HepG2 (cell line): ENCODE measurements around the gene CD207. TPM values are rescaled to one million over a fixed set of nuclear protein-coding genes. Genes with fewer than 3 reads are reported as not detected.

Source experiments
- HNRNPH1 ChIP-seq: fragments of 200-400 bp; formaldehyde crosslinking; optimal IDR thresholded peaks from 2 replicates; pipeline ENCODE3; 2017; ENCODE audit warnings: mild to moderate bottlenecking, low read depth, low read length
- JUND ChIP-seq: sonication (generic); formaldehyde crosslinking; IDR thresholded peaks from 2 replicates; pipeline ENCODE4 v1.8.0; 2022; ENCODE audit warnings: mild to moderate bottlenecking, missing genetic modification reagents
- NR1H2 ChIP-seq: sonication (generic); formaldehyde crosslinking; IDR thresholded peaks from 2 replicates; pipeline ENCODE4 v1.8.1; 2022; ENCODE audit warnings: low read depth, missing genetic modification reagents, borderline replicate concordance
- POLR2A ChIP-seq, 2 experiments: IDR thresholded peaks; 2 replicates each; pipeline ENCODE4 v1.6.1; 2011; ENCODE audit warnings: low read depth in 2 of 2, low read length in 2 of 2, mild to moderate bottlenecking in 1 of 2, moderate library complexity in 1 of 2; ENCODE audit not compliant: insufficient read depth in 1 of 2
- POLR2AphosphoS5 ChIP-seq: IDR thresholded peaks from 2 replicates; pipeline ENCODE4 v1.6.1; 2012; ENCODE audit warnings: low read depth, low read length
- RNF2 ChIP-seq: fragments of 450-650 bp; conservative IDR thresholded peaks from 2 replicates; pipeline ENCODE4 v1.6.1; 2016; ENCODE audit warnings: low read depth
- SMAD1 ChIP-seq: sonication (generic); formaldehyde crosslinking; IDR thresholded peaks from 2 replicates; pipeline ENCODE4 v1.4.0; 2020; ENCODE audit warnings: missing genetic modification reagents, low read depth, mild to moderate bottlenecking, borderline replicate concordance
- ZMYM3 ChIP-seq: sonication (generic); formaldehyde crosslinking; IDR thresholded peaks from 2 replicates; pipeline ENCODE4 v1.5.1; 2020; ENCODE audit warnings: mild to moderate bottlenecking, missing genetic modification reagents
- ZNF569 ChIP-seq: sonication (generic); formaldehyde crosslinking; IDR thresholded peaks from 2 replicates; pipeline ENCODE4 v1.5.0; 2020; ENCODE audit warnings: mild to moderate bottlenecking, missing genetic modification reagents, moderate library complexity, borderline replicate concordance
- polyA plus RNA-seq, 8 experiments: library from polyadenylated mRNA; depleted of rRNA in 3 of 8; stranded (reverse) in 7 of 8; unstranded in 1 of 8; fragments of >200 nt; fragmentation: Illumina TruSeq in 4 of 8; extraction: Trizol in 4 of 8; gene quantifications; 2 replicates each; pipeline versions ENCODE4 v1.2.1 to v1.2.3, GENCODE V29; 2011 to 2016; ENCODE audit warnings: low read depth in 4 of 8, missing spikeins in 1 of 8, mixed read lengths in 1 of 8; ENCODE audit not compliant: insufficient read depth in 1 of 8
- total RNA-seq, 5 experiments: library from RNA; depleted of rRNA; stranded (reverse); fragments of >200 nt; fragmentation: Illumina TruSeq; extraction: Trizol; gene quantifications; 2 replicates each; pipeline ENCODE4 v1.2.3, GENCODE V29; 2016; ENCODE audit warnings: low read depth in 1 of 5
- TF ChIP-seq, protein P1 (sequence below): sonication (generic); formaldehyde crosslinking; IDR thresholded peaks from 2 replicates; pipeline ENCODE4 v1.5.0; 2020; ENCODE audit warnings: missing genetic modification reagents
- TF ChIP-seq, protein P2 (sequence below): IDR thresholded peaks from 2 replicates; pipeline ENCODE4 v1.6.1; 2016; ENCODE audit warnings: missing compliant biosample characterization, missing genetic modification reagents, borderline replicate concordance
- TF ChIP-seq, protein P3 (sequence below): sonication (generic); formaldehyde crosslinking; conservative IDR thresholded peaks from 2 replicates; pipeline ENCODE4 v1.4.0; 2020; ENCODE audit warnings: mild to moderate bottlenecking, missing genetic modification reagents, moderate library complexity
- TF ChIP-seq, protein P4 (sequence below): sonication (generic); formaldehyde crosslinking; IDR thresholded peaks from 2 replicates; pipeline ENCODE4 v1.5.1; 2020; ENCODE audit warnings: missing genetic modification reagents, mild to moderate bottlenecking, borderline replicate concordance
- TF ChIP-seq, protein P5 (sequence below): sonication (generic); formaldehyde crosslinking; IDR thresholded peaks from 2 replicates; pipeline ENCODE4 v1.8.0; 2022; ENCODE audit warnings: mild to moderate bottlenecking, missing genetic modification reagents, borderline replicate concordance
- TF ChIP-seq, protein P6 (sequence below): sonication (generic); formaldehyde crosslinking; IDR thresholded peaks from 2 replicates; pipeline ENCODE4 v1.5.1; 2020; ENCODE audit warnings: missing genetic modification reagents, mild to moderate bottlenecking, borderline replicate concordance
- TF ChIP-seq, protein P7 (sequence below): IDR thresholded peaks from 2 replicates; pipeline ENCODE4 v1.6.1; 2016; ENCODE audit warnings: missing genetic modification reagents, missing compliant biosample characterization

CD207 gene
- total and polyA plus RNA-seq, 2 of the 13 experiments (the other 11 are each of a cell fraction or from before 2014, with no cell fraction given) = 0.09 to 0.15 TPM

DNA sequence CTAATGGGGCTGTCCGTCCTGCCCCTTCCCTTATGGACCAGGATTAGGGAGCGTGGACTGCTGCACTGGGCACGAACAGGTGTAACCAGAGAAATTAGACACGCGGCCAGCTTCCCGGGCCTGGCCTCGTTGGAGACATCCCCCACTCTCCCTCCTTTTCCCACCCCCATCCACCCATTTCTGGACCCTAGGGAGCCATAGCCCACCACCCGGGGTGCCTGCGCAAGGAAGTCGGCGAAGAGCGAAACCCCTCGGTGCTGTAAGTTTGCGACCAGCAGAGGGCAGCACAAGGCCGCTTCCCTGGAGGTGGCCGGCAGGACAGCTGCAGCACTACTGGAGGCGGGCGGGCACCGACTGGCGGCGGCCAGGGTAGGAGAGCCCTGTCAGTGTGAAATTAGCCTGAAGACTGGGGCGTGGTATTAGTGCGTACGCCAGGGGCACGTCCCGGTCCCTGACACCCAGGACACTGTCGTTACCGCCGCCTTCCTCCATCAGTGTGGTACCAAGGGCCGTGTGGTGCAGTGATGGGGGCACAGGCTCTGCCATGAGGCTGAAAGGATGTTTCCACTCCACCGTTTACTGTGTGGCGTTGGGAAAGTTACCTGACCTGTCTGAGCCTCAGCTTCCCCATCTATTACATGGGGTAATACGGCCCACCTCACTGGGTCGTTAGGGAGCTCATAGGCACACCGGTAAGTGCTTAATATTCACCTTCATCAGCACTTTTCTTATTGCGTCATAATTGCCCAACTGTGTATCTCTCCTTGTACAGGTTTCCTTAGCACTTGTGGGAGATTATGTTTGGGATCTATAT is 36.0 kb upstream of the CD207 start (continued):
- no peak for TF ChIP-seq POLR2A (IDR thresholded peaks at IDR 0.05; ENCODE audit: insufficient read depth in 1 of 2, low read depth in 2 of 2, low read length in 2 of 2)
- TF ChIP-seq, protein P1, sequence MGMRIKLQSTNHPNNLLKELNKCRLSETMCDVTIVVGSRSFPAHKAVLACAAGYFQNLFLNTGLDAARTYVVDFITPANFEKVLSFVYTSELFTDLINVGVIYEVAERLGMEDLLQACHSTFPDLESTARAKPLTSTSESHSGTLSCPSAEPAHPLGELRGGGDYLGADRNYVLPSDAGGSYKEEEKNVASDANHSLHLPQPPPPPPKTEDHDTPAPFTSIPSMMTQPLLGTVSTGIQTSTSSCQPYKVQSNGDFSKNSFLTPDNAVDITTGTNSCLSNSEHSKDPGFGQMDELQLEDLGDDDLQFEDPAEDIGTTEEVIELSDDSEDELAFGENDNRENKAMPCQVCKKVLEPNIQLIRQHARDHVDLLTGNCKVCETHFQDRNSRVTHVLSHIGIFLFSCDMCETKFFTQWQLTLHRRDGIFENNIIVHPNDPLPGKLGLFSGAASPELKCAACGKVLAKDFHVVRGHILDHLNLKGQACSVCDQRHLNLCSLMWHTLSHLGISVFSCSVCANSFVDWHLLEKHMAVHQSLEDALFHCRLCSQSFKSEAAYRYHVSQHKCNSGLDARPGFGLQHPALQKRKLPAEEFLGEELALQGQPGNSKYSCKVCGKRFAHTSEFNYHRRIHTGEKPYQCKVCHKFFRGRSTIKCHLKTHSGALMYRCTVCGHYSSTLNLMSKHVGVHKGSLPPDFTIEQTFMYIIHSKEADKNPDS (CRISPR knock-in tag) = no peak; the same call in 1 of the 2 replicates
- peak; percentile 43 for TF ChIP-seq HNRNPH1
- TF ChIP-seq POLR2AphosphoS5 = no peak
- TF ChIP-seq, protein P2, sequence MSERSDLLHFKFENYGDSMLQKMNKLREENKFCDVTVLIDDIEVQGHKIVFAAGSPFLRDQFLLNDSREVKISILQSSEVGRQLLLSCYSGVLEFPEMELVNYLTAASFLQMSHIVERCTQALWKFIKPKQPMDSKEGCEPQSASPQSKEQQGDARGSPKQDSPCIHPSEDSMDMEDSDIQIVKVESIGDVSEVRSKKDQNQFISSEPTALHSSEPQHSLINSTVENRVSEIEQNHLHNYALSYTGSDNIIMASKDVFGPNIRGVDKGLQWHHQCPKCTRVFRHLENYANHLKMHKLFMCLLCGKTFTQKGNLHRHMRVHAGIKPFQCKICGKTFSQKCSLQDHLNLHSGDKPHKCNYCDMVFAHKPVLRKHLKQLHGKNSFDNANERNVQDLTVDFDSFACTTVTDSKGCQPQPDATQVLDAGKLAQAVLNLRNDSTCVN (CRISPR knock-in tag) = peak; percentile 57; the same call in 1 of the 2 replicates
- TF ChIP-seq, protein P3, sequence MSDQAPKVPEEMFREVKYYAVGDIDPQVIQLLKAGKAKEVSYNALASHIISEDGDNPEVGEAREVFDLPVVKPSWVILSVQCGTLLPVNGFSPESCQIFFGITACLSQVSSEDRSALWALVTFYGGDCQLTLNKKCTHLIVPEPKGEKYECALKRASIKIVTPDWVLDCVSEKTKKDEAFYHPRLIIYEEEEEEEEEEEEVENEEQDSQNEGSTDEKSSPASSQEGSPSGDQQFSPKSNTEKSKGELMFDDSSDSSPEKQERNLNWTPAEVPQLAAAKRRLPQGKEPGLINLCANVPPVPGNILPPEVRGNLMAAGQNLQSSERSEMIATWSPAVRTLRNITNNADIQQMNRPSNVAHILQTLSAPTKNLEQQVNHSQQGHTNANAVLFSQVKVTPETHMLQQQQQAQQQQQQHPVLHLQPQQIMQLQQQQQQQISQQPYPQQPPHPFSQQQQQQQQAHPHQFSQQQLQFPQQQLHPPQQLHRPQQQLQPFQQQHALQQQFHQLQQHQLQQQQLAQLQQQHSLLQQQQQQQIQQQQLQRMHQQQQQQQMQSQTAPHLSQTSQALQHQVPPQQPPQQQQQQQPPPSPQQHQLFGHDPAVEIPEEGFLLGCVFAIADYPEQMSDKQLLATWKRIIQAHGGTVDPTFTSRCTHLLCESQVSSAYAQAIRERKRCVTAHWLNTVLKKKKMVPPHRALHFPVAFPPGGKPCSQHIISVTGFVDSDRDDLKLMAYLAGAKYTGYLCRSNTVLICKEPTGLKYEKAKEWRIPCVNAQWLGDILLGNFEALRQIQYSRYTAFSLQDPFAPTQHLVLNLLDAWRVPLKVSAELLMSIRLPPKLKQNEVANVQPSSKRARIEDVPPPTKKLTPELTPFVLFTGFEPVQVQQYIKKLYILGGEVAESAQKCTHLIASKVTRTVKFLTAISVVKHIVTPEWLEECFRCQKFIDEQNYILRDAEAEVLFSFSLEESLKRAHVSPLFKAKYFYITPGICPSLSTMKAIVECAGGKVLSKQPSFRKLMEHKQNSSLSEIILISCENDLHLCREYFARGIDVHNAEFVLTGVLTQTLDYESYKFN (CRISPR knock-in tag) = no peak
- TF ChIP-seq RNF2 = 0 out of 2 replicates have a peak, but pooled peaks have one; percentile 15
- no peak for TF ChIP-seq ZNF569 (CRISPR knock-in tag)
- TF ChIP-seq NR1H2 (CRISPR knock-in tag) = no peak
- TF ChIP-seq, protein P4, sequence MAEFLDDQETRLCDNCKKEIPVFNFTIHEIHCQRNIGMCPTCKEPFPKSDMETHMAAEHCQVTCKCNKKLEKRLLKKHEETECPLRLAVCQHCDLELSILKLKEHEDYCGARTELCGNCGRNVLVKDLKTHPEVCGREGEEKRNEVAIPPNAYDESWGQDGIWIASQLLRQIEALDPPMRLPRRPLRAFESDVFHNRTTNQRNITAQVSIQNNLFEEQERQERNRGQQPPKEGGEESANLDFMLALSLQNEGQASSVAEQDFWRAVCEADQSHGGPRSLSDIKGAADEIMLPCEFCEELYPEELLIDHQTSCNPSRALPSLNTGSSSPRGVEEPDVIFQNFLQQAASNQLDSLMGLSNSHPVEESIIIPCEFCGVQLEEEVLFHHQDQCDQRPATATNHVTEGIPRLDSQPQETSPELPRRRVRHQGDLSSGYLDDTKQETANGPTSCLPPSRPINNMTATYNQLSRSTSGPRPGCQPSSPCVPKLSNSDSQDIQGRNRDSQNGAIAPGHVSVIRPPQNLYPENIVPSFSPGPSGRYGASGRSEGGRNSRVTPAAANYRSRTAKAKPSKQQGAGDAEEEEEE (CRISPR knock-in tag) = peak; percentile 94; the same call in 1 of the 2 replicates
- TF ChIP-seq, protein P5, sequence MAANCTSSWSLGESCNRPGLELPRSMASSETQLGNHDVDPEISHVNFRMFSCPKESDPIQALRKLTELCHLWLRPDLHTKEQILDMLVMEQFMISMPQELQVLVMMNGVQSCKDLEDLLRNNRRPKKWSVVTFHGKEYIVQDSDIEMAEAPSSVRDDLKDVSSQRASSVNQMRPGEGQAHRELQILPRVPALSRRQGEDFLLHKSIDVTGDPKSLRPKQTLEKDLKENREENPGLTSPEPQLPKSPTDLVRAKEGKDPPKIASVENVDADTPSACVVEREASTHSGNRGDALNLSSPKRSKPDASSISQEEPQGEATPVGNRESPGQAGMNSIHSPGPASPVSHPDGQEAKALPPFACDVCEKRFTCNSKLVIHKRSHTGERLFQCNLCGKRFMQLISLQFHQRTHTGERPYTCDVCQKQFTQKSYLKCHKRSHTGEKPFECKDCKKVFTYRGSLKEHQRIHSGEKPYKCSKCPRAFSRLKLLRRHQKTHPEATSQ = peak; percentile 52; the same call in 1 of the 2 replicates
- no peak for TF ChIP-seq JUND (CRISPR knock-in tag)
- TF ChIP-seq ZMYM3 (CRISPR knock-in tag) = no peak
- TF ChIP-seq, protein P6, sequence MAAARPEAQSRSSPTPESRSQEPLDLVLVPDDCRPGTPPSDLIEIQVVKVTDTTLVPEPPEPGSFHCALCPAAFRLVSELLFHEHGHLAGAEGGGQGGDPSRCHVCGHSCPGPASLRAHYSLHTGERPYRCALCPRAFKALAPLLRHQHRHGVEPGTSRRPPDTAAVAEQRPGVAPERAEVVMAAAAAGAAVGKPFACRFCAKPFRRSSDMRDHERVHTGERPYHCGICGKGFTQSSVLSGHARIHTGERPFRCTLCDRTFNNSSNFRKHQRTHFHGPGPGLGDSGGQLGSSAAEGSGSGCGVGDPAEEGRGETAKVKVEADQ (CRISPR knock-in tag) = 0 out of 2 replicates have a peak, but pooled peaks have one; percentile 61
- TF ChIP-seq SMAD1 = peak; percentile 29; the same call in 1 of the 2 replicates
- TF ChIP-seq, protein P7, sequence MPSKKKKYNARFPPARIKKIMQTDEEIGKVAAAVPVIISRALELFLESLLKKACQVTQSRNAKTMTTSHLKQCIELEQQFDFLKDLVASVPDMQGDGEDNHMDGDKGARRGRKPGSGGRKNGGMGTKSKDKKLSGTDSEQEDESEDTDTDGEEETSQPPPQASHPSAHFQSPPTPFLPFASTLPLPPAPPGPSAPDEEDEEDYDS = peak; percentile 31; the same call in 1 of the 2 replicates
